Small intestine (tissue), 7 donors: ENCODE results near the gene MARVELD2. TPM values are rescaled to one million over a fixed set of nuclear protein-coding genes. Genes with fewer than 3 reads are reported as not detected.

Experiments used
- DNase-seq, 2 donors: peaks; one replicate each; pipeline versions ENCODE4 v3.0.0 to v3.0.0-alpha.2; 2013
- FAIRE-seq: peaks from 2 replicates; lab custom pipeline; 2012; peaks lifted over from hg19 to GRCh38; lab: Jason Lieb, UNC
- H3K27ac ChIP-seq, 3 donors: one replicate each; pipeline ENCODE4 v1.5.1; 2013; ENCODE audit warnings: low read length in 2 of 3, mild to moderate bottlenecking in 2 of 3, control low read depth in 1 of 3, inconsistent platforms in 1 of 3, low read depth in 1 of 3, moderate library complexity in 1 of 3
- H3K27me3 ChIP-seq, 3 donors: one replicate each; pipeline ENCODE4 v1.6.1; 2013; ENCODE audit warnings: low read length in 3 of 3, inconsistent platforms in 1 of 3; ENCODE audit not compliant: control insufficient read depth in 3 of 3, insufficient read depth in 3 of 3
- H3K36me3 ChIP-seq, 3 donors: one replicate each; pipeline ENCODE4 v1.6.1; 2013; ENCODE audit warnings: low read length in 3 of 3, inconsistent platforms in 1 of 3, low read depth in 1 of 3, mild to moderate bottlenecking in 1 of 3, moderate library complexity in 1 of 3; ENCODE audit not compliant: control insufficient read depth in 3 of 3, insufficient read depth in 2 of 3
- H3K4me1 ChIP-seq, 3 donors: one replicate each; pipeline ENCODE4 v1.6.1; 2013; ENCODE audit warnings: low read length in 2 of 3, inconsistent platforms in 1 of 3, low read depth in 1 of 3, mild to moderate bottlenecking in 1 of 3, moderate library complexity in 1 of 3; ENCODE audit not compliant: control insufficient read depth in 3 of 3, insufficient read depth in 2 of 3
- H3K4me3 ChIP-seq, 3 donors: one replicate each; pipeline ENCODE4 v1.5.1; 2013; ENCODE audit warnings: low read length in 3 of 3, control low read depth in 1 of 3, inconsistent platforms in 1 of 3, low read depth in 1 of 3, mild to moderate bottlenecking in 1 of 3, moderate library complexity in 1 of 3
- H3K9me3 ChIP-seq, 2 donors: one replicate each; pipeline ENCODE4 v1.6.1; 2013; ENCODE audit warnings: low read depth in 1 of 2, low read length in 1 of 2; ENCODE audit not compliant: control insufficient read depth in 2 of 2, insufficient read depth in 1 of 2
- WGBS, 3 donors: extraction: QIAGEN DNeasy Blood & Tissue Kit; methylation state at CpG; one replicate each; pipeline ENCODE4 v1.1.7; 2013; 5-methylcytosine and 5-hydroxymethylcytosine counted together
- polyA plus RNA-seq, 4 donors: library from polyadenylated mRNA; stranded (reverse) in 3 of 4; unstranded in 1 of 4; fragments of 200-250 nt in 3 of 4; fragments of 120-200 nt in 1 of 4; gene quantifications; one replicate each; pipeline versions ENCODE4 v1.2.1 to v1.2.3, GENCODE V29; 2013
- donor health status: healthy with polysubstance abuse.
- donor health status: control.
- donor health status: control.
- donor health status: Bipolar disorder and iron deficiency.
- donor health status: healthy.

The MARVELD2 gene
- polyA plus RNA-seq, 4 donors: 6.2 to 52.2 (median 9.4) TPM

DNA sequence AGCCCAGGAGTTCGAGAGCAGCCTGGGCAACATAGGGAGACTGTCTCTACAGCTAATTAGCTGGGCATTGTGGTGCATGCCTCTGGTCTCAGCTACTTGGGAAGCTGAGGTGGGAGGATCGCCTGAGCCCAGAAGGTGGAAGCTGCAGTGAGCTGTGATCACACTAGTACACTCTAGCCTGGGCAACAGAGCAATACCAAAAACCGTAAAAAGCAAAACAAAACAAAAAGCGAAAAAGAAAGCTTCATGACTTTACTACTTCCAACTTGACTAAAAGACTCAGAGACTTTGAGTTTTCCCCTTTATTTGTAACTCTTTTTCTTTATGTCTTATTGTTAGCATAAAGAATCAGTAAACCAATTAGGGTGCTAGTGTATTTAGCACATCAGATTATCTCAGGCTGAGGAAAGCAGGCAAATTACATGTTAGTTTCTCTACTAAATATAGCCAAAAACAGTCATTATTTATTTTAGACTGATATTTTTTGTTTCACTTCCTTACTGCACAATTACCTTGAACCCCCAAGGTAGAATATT lies 39.9 kb upstream of the MARVELD2 start:
- Histone ChIP-seq H3K27ac (peak overlapping the region in 1 of 3 donors; percentile 45), H3K27me3 (no peaks in the 10 kb centered on the region), H3K9me3 (no peaks in the 10 kb centered on the region), H3K4me3 (no peak overlapping the region), H3K4me1 (peaks cover 0 to 4% (median 2%) of the 10 kb centered on the region in 3 donors), H3K36me3 (peaks cover 5 to 17% (median 10%) of the 10 kb centered on the region in 3 donors)
- DNase-seq: no peak
- WGBS, 3 donors: 86 to 94% (median 89%) methylated on average over 4 of the region's 4 CpGs
- no peak for FAIRE-seq

GRCh38 chr5:69378376-69378775 lies 36.5 kb upstream of the MARVELD2 start:
- Histone ChIP-seq H3K4me3 (no peak overlapping the region), H3K4me1 (no peaks in the 10 kb centered on the region), H3K9me3 (no peaks in the 10 kb centered on the region), H3K27ac (no peak overlapping the region), H3K36me3 (peaks cover 9 to 28% (median 10%) of the 10 kb centered on the region in 3 donors), H3K27me3 (no peaks in the 10 kb centered on the region)
- DNase-seq (no peak), FAIRE-seq (no peak)

DNA sequence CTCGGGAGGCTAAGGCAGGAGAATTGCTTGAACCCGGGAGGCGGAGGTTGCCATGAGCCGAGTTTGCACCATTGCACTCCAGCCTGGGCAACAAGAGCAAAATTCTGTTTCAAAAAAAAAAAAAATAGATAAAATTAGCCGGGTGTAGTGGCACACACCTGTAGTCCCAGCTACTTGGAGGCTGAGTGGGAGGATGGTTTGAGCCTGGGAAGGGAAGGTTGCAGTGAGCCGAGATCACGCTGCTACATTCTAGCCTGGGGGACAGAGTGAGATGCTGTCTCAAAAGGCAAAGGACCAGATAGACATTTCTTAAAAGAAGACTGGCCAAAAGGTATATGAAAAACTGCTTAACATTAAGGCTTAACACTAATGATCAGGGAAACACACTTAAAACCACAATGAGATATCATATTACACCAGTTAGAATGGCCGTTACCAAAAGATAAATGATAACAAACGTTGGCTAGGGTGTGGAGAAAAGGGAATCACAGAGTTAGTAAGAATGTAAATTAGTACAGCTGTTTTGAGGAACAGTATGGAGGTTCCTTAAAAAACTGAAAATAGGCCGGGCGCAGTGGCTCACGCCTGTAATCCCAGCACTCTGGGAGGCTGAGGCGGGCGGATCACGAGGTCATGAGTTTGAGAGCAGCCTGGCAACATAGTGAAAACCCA lies 10.1 kb upstream of the MARVELD2 start:
- DNase-seq (no peak), FAIRE-seq (no peak)
- H3K4me1 ChIP-seq: no peaks in the 10 kb centered on the region
- peaks cover 2 to 47% (median 5%) of the 10 kb centered on the region in 3 donors for H3K36me3 ChIP-seq
- no peaks in the 10 kb centered on the region for H3K9me3 ChIP-seq
- no peak overlapping the region for H3K27ac ChIP-seq
- H3K27me3 ChIP-seq: no peaks in the 10 kb centered on the region
- H3K4me3 ChIP-seq: no peak overlapping the region
- WGBS, 3 donors: 87 to 90% (median 90%) methylated on average over 15 of the region's 15 CpGs

DNA sequence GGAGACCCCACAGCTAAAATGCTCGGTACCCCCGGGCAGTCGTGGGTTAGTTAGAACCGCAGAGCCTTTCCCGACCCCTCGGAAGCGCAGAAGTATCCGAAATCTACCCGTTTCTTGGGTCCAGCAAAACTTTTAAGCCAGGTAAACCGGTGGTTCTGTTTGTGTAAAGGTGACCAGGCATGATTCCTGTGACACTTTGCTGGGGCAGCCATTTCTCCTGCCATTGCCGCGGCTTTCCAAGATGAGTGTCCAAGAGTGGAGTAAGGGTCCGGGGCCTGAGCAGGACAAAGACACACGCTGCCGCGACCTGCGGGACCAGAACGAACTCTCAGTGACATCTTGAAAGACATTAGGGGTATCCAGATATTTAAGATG lies 655 bp downstream of the MARVELD2 start:
- DNase-seq (peak; percentile 57 to 73), FAIRE-seq (no peak)
- peak overlapping the region; percentile 48 to 89 (median 65) for H3K4me3 ChIP-seq
- H3K36me3 ChIP-seq: peaks cover 5 to 33% (median 8%) of the 10 kb centered on the region in 3 donors
- no peaks in the 10 kb centered on the region for H3K27me3 ChIP-seq
- H3K27ac ChIP-seq: peak overlapping the region; percentile 82 to 99 (median 93)
- H3K4me1 ChIP-seq: peaks cover 0 to 3% (median 0%) of the 10 kb centered on the region in 3 donors
- 11 to 48% (median 28%) methylated on average over 18 of the region's 18 CpGs for WGBS, 3 donors
- peaks cover 0 to 7% of the 10 kb centered on the region in 2 donors for H3K9me3 ChIP-seq

- peaks cover 0 to 7% of the 10 kb centered on the region in 2 donors for H3K9me3 ChIP-seq
- peak overlapping the region in 2 of 3 donors; percentile 37 to 99 for H3K27ac ChIP-seq
- DNase-seq (peak; percentile 24 to 53), FAIRE-seq (no peak)
- no peaks in the 10 kb centered on the region for H3K27me3 ChIP-seq
- H3K4me3 ChIP-seq: peak overlapping the region in 2 of 3 donors; percentile 65 to 89
- WGBS, 3 donors: 18 to 68% (median 41%) methylated on average over 6 of the region's 6 CpGs
- peaks cover 4 to 30% (median 8%) of the 10 kb centered on the region in 3 donors for H3K36me3 ChIP-seq
- peaks cover 0 to 3% (median 0%) of the 10 kb centered on the region in 3 donors for H3K4me1 ChIP-seq
Observed at GRCh38 chr5:69416180-69416579, 1.3 kb downstream of the MARVELD2 start.

DNA sequence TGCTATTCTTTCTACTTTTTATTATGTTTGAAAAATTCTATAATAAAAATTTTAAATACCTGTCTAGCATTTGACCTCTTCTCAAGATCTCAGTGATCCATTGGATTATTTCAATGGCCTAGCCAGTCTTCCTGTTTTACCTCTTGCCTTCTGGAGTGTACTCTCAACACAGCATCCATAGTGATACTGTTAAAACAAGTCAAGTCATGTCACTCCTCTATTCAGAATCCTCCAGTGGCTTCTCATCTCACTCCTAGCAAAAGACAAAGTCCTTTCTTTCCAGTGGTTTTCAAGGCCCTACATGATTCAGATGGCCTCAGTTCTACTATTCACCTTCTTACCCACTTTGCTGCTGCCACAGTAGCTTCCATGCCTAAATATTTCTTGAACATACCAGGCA lies 1.8 kb downstream of the MARVELD2 start:
- DNase-seq (peak in 1 of 2 donors; percentile 33), FAIRE-seq (no peak)
- H3K36me3 ChIP-seq: peaks cover 4 to 32% (median 5%) of the 10 kb centered on the region in 3 donors
- H3K9me3 ChIP-seq: peaks cover 0 to 7% of the 10 kb centered on the region in 2 donors
- H3K4me1 ChIP-seq: peaks cover 0 to 3% (median 0%) of the 10 kb centered on the region in 3 donors
- peak overlapping the region in 1 of 3 donors; percentile 99 for H3K27ac ChIP-seq
- no peaks in the 10 kb centered on the region for H3K27me3 ChIP-seq
- peak overlapping the region in 2 of 3 donors; percentile 65 to 89 for H3K4me3 ChIP-seq

- H3K36me3 ChIP-seq: peaks cover 4 to 27% (median 5%) of the 10 kb centered on the region in 3 donors
- FAIRE-seq (no peak), DNase-seq (no peak)
- H3K9me3 ChIP-seq: peaks cover 0 to 10% of the 10 kb centered on the region in 2 donors
- WGBS, 3 donors: 92 to 97% (median 96%) methylated on average over 3 of the region's 3 CpGs
- H3K4me3 ChIP-seq: no peak overlapping the region
- no peaks in the 10 kb centered on the region for H3K27me3 ChIP-seq
- H3K4me1 ChIP-seq: peaks cover 0 to 3% (median 0%) of the 10 kb centered on the region in 3 donors
- H3K27ac ChIP-seq: no peak overlapping the region
Observed at GRCh38 chr5:69418554-69418953, 3.6 kb downstream of the MARVELD2 start.

DNA sequence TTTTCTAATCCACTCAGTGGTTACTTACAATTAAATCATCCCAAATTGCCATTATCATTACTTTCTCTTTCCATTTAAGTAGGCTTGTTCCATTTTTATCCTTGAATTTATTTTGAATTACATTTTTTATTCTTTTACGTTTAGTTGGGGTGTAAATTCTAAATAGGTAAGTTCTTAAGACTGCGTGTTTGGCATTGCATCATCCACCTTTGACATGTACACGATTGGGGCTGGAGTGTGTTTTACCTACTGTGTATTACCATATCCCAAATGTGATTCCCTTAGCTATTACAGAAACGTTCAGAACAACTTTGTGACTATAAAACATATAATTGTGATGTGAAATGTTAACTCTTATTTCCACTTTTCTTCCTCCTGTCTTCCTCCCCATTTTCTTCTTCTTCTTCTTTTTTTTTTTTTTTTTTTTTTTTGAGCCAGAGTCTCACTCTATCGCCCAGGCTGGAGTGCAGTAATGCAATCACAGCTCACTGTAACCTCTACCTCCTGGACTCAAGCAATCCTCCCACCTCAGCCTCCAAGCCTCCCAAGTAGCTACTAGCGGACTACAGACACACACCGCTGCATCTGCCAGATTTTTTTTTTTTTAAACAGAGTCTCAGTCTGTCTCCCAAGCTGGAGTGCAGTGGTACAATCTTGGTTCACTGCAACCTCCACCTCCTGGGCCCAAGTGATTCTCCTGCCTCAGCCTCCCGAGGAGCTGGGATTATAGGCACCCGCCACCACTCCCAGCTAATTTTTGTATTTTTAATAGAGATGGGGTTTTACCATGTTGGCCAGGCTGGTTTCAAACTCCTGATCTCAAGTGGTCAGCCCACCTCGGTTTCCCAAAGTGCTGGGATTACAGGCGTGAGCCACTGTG lies 16.7 kb downstream of the MARVELD2 start:
- 81 to 84% (median 82%) methylated on average over 11 of the region's 11 CpGs for WGBS, 3 donors
- FAIRE-seq: no peak

More for the DNA sequence above, 16.7 kb downstream of the MARVELD2 start:
- no peak for DNase-seq
- Histone ChIP-seq H3K4me1 (no peaks in the 10 kb centered on the region), H3K27me3 (no peaks in the 10 kb centered on the region), H3K4me3 (no peak overlapping the region), H3K27ac (no peak overlapping the region), H3K36me3 (peaks cover 0 to 62% (median 2%) of the 10 kb centered on the region in 3 donors), H3K9me3 (no peaks in the 10 kb centered on the region)
